Activated naive CD4-positive, alpha-beta T cell treated with anti-CD3 and anti-CD28 coated beads, Interleukin-2, amount 50 U/mL, for 72 hours (primary cell): ENCODE results near the gene PID1. TPM values are rescaled to one million over a fixed set of nuclear protein-coding genes. Genes with fewer than 3 reads are reported as not detected.
"Not testable (repeated sequence)": the region's sequence is repeated elsewhere in the genome, so short reads cannot be mapped to it uniquely, and the experiment has no call there.

Experiments
- ATAC-seq, 2 donors: fragments of 150-1000 bp; cut with Tn5 transposase; 2 replicates each; pipeline ENCODE4 v1.10.0; 2021; ENCODE audit warnings: mild to moderate bottlenecking in 2 of 2, moderate library complexity in 2 of 2
- DNase-seq, 2 donors: peaks; one replicate each; pipeline ENCODE4 v3.0.0; 2021 to 2022; ENCODE audit warnings: low spot score in 2 of 2
- H3K27ac Mint-ChIP-seq, 2 donors: one replicate each; pipeline ENCODE4 v1.8.0; 2022; ENCODE audit warnings: mild to moderate bottlenecking in 2 of 2, mixed read lengths in 2 of 2
- H3K36me3 Mint-ChIP-seq, 2 donors: one replicate each; pipeline ENCODE4 v1.8.0; 2022; ENCODE audit warnings: mixed read lengths in 2 of 2
- H3K9me3 Mint-ChIP-seq, 2 donors: one replicate each; pipeline ENCODE4 v1.8.0; 2022; ENCODE audit warnings: mixed read lengths in 2 of 2
- total RNA-seq, 2 donors: library from RNA; stranded (reverse); gene quantifications; one replicate each; pipeline ENCODE4 v1.2.3, GENCODE V29; 2022

Gene PID1
- total RNA-seq, 2 donors from 2014 or later, result not detected

DNA sequence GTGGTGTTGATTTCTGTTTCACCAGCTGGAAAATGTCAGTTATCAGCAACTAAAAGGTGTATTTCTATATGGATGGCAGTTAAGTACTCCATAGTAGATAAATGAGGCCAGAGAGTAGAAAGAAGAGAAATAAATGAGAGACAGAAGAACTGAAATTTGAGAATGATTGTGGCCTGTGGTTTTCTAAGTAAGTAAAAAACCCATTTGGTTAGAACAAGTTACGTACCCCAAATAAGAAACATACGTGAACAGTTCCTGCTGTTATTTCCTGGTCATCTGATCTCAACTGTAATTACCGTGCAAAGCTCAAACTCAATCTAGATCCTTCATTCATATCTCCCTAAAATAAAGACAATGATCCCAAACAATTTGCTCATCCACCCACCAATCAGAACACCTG is 181.3 kb downstream of the PID1 start:
- Mint-ChIP-seq H3K36me3 (no peaks in the 10 kb centered on the region), H3K9me3 (peaks cover 7 to 9% of the 10 kb centered on the region in 2 donors), H3K27ac (no peak overlapping the region)
- DNase-seq (no peak), ATAC-seq (no peak)

DNA sequence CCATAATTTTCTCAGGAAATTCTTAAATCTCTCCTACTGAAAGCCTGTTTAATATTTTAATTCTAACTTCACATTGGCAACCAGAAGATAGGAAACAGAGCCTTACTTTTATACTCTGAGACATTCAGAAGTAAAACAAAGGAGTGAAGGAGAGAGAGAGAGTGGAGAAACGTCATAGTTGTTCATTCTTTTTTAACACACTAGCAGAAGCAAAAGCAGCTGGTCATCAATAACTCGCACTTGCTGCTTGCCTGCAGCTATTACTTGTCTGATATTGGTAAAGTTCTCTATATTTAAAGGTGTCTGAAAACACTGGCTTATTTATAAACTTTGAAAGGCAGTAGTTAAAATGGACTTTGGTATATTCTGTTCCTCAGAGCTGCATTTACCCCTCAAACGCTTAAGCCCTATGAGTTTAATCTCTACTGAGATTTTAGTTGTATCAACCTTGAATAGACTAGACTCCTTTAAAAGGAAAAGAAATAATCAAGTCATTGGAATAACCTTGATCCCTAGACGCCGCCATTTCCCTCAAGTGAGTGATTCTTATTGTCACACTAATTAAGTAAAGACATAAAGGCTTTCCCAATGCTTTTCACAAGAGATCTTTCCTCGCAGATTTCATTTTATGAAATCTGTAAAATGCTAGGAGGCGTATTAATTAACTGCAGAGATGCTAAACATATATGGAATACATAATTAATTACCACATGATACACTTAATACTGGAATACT is 182.0 kb downstream of the PID1 start:
- H3K27ac Mint-ChIP-seq, result no peak overlapping the region
- no peaks in the 10 kb centered on the region for H3K36me3 Mint-ChIP-seq
- no peak for DNase-seq
- peaks cover 7 to 12% of the 10 kb centered on the region in 2 donors for H3K9me3 Mint-ChIP-seq
- no peak for ATAC-seq

DNA sequence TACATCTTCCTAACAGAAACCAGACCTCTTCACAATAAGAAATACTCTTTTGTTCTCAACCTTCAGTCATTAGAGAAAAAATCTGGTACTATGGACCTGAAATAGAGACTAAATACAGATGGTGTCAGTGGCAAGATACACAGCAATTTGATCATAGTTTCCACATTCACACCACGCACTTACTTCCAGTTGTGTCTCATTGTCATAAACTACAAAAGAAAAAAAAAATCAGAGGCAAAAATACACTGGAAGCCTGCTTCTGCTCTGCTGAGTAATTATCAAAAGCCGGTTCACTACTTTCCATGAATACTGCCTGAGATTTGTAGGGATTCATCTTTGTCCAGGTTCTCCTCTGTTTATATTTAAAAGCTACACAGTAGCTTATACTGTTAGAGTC is 182.6 kb downstream of the PID1 start:
- DNase-seq (no peak), ATAC-seq (no peak)
- Mint-ChIP-seq H3K36me3 (no peaks in the 10 kb centered on the region), H3K27ac (no peak overlapping the region), H3K9me3 (peaks cover 6 to 7% of the 10 kb centered on the region in 2 donors)

DNA sequence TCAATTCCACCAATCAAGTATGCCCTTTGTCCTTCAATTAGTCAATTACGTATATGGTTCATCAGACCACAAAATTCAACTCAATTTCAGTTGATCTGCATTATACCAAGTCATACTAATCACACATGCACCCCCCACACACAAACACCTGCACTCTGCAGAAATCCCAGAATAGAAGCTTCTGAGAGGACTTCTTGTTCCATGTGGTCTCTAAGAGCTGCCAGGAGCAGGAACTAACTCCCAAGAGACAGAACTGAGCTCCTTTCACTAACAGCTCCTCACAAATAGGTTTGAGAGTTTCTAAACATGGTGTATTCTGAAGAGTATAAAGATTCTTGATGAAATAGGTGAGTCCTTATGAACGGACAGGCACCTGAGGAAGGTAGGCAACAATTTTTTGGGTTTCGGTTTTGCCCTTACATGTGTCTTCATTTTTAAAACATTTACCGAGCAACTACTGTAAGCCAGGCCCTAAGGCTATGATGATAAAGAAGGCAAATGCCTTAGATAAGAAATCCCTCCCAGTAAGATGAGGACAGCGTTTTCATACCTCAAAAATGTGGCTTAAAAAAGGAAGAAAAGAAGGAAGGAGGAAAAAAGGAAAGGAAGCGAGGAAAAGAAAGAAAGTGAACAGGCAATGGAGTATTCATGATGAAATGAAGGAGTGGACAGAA is 183.1 kb downstream of the PID1 start:
- DNase-seq (no peak), ATAC-seq (no peak)
- Mint-ChIP-seq H3K9me3 (peaks cover 3% of the 10 kb centered on the region in 2 donors), H3K27ac (no peak overlapping the region), H3K36me3 (no peaks in the 10 kb centered on the region)

DNA sequence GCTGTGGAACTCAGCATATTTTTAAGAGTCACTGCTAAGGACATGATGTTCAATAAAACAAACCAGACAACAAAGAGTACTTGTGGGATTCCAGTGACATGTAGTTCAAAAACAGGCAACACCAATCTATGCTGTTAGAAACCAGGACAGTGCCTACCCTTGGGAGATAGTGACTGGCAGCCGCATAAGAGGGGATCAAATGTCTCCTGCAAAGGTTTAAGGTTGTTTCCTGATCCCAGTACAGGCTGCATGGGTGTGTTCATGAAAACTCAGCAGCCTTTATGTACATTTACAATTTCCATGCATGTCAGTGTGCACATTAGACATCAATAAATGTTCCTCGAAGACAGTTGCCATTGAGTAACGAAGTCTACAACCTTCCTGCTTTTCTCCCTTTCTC is 183.8 kb downstream of the PID1 start:
- Mint-ChIP-seq H3K9me3 (peaks cover 0 to 3% of the 10 kb centered on the region in 2 donors), H3K36me3 (no peaks in the 10 kb centered on the region), H3K27ac (no peak overlapping the region)
- DNase-seq (no peak), ATAC-seq (no peak)

DNA sequence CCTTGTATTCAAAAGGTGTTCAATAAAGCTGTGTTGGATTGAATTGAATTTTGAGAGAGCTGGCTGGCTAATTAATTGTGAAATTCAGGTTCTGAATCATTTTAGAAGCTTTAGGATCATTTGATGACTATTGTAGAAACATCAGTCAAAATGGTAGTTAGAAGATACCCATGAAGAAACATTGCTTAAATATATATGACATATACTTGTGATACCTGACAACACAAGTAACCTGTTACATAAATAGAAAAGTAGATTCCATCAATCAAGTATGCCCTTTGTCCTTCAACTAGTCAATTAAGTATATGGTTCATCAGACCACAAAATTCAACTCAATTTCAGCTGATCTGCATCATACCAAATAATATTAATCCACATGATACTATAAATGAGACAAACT is 185.6 kb downstream of the PID1 start:
- no peak overlapping the region for H3K27ac Mint-ChIP-seq
- H3K9me3 Mint-ChIP-seq, result peaks cover 11 to 15% of the 10 kb centered on the region in 2 donors
- DNase-seq (no peak), ATAC-seq (no peak)
- peaks cover 0 to 4% of the 10 kb centered on the region in 2 donors for H3K36me3 Mint-ChIP-seq

DNA sequence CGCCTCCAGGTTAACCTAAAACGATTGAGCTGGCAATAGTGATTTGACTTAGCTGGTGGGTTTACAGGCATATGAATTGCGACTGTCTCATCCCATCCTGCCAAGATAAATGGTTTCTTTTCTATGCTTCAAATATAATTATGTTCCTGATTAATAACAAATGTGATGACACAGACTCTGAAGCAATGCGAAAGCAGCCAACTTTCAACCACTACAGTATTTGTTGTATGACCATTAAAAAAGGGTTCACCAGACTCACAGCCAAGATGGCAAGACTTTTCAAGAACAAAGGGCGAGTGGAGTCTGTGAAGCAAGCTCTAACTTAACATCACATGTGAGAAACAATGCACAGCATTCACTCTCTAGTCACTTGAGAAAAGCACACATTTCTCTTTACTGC is 186.6 kb downstream of the PID1 start:
- H3K36me3 Mint-ChIP-seq, result peaks cover 0 to 4% of the 10 kb centered on the region in 2 donors
- ATAC-seq (no peak), DNase-seq (no peak)
- peaks cover 13 to 20% of the 10 kb centered on the region in 2 donors for H3K9me3 Mint-ChIP-seq
- H3K27ac Mint-ChIP-seq, result no peak overlapping the region

DNA sequence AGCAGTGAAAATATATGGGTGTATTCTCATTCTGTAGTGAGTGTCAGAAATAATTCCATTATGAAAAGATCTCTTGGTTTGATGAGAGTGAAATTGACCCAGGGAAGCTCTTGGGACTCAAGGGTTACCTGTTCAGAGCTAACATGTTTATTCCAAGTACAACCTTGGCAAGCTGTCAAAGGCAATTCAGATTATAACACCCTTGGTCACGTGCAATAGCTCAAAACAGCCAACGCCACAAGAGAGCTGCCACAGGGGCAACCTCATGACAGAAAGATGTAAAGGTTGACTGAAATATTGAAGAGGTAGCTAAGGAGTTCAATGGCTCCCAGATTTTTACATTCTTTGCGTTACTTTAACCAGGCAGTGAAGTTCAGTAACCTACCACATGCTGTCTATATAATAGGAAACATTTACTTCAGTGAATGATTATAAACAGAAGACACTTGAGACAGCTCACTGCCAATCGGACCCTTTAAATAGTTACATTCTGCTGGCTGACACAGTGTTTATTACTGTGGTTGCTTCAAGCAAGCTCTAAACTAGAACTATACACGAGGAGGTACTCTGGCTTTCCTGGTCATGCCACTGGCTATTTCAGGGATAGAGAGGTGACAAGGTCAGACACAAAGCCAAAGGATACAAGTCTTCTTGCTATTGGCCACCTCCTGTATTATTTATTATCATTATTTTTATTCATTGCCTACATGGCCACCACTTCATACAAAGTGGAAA is 187.3 kb downstream of the PID1 start:
- no peak for DNase-seq
- ATAC-seq, result no peak
- no peak overlapping the region for H3K27ac Mint-ChIP-seq
- peaks cover 15 to 22% of the 10 kb centered on the region in 2 donors for H3K9me3 Mint-ChIP-seq
- peaks cover 0 to 4% of the 10 kb centered on the region in 2 donors for H3K36me3 Mint-ChIP-seq

DNA sequence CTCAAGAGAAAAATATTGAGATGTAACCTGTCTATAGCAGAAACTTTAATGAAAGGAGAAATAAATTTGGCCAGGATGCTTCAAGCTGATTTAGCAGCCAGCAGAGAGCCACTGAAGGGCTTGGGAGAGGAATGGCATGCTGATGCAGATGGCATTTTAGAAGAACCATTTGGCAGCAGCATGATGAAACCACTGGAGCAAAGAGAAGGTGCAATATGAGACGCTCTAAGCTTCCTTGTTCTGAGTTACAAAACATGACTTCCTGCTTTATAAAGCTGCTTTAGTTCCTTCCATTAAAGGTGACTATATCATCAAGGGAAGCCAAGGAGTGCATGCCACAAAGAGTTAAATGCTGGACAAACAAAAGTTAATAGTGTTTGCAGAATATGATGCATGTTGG is 189.7 kb downstream of the PID1 start:
- no peak for DNase-seq
- no peak for ATAC-seq
- Mint-ChIP-seq H3K9me3 (peaks cover 24 to 25% of the 10 kb centered on the region in 2 donors), H3K27ac (no peak overlapping the region), H3K36me3 (peaks cover 0 to 4% of the 10 kb centered on the region in 2 donors)

DNA sequence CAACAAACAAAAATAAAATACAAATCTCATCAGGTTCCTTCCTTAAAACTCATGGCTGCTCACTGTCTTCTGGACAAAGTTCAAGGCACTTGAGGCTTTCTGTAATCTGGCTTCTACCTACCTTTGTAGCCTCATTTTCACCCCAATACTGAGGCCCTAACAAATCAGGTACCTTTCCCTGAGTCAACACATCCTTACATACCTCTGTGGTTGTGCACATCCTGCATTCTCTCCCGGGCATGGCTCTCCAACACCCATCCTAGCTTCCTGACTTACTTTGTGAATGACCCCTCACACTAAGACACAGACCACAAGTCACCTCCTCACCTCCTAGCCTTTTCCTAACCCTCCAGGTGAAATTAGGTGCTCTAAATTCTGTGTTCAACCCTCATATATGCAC is 190.9 kb downstream of the PID1 start:
- Mint-ChIP-seq H3K36me3 (peaks cover 0 to 4% of the 10 kb centered on the region in 2 donors), H3K9me3 (peaks cover 33 to 35% of the 10 kb centered on the region in 2 donors), H3K27ac (no peak overlapping the region)
- ATAC-seq (no peak), DNase-seq (no peak)

DNA sequence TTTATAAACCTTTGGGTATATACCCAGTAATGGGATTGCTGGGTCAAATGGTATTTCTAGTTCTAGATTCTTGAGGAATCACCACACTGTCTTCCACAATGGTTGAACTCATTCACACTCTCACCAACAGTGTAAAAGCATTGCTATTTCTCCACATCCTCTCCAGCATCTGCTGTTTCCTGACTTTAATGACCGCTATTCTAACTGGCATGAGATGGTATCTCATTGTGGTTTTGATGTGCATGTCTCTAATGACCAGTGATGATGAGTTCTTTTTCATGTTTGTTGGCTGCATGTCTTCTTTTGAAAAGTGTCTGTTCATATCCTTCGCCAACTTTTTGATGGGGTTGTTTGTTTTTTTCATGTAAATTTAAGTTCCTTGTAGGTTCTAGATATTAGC is 194.2 kb downstream of the PID1 start:
- not testable (repeated sequence) for ATAC-seq, H3K27ac Mint-ChIP-seq, H3K36me3 Mint-ChIP-seq, DNase-seq
- peaks cover 30 to 35% of the 10 kb centered on the region in 2 donors for H3K9me3 Mint-ChIP-seq

DNA sequence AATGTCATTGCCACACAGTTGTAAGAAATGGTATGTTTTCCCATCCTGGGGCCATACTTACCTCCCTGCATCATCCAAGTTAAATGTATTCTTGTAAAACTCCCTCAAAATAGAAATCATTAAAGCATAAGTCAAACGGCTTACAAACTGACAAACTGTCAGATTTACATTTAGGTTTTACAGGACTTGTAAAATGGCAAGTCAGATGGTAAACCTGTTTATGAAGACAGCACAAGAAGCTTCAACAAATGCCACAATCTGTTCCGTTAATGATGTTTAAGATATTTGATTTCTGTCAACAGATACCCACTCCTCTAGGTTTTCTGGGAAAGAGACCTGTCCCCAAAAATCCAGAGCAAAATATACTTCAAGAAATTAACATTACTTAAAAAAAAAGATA is 197.2 kb downstream of the PID1 start:
- H3K27ac Mint-ChIP-seq, result no peak overlapping the region
- H3K9me3 Mint-ChIP-seq, result peaks cover 12 to 20% of the 10 kb centered on the region in 2 donors
- DNase-seq, result no peak
- no peaks in the 10 kb centered on the region for H3K36me3 Mint-ChIP-seq
- ATAC-seq, result no peak

DNA sequence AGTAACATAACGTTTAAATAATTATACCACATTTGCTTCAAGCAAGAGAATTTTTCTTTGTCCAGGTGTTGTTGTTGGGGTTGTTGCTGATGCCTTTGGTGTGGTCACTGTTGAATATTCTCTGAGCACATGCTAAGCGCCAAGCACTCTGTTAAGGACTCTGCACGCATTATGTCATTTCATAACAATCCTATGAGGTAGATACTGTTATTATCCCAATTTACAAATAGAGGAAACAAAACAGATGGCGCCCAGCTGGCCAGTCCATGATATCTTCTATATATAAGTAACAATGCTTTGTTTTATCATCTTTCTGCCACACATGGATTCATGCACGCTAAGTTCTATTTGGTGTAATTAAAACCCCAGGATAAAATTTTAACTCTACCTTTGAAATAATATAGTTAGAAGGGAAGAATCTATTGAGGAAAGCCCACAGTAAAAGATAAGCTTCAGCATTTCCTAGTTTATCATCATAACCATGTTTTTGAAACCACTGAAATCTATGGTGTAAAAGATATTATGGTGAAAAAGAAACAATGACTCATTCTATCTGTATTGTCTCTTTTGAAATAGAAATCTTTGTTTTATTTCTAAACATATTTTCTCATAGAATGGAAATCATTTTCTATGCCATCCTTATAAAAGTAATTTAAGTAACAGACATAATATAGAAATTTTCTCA is 199.7 kb downstream of the PID1 start:
- no peak for DNase-seq
- ATAC-seq, result no peak
- H3K9me3 Mint-ChIP-seq, result peaks cover 8 to 10% of the 10 kb centered on the region in 2 donors
- no peak overlapping the region for H3K27ac Mint-ChIP-seq
- no peaks in the 10 kb centered on the region for H3K36me3 Mint-ChIP-seq

DNA sequence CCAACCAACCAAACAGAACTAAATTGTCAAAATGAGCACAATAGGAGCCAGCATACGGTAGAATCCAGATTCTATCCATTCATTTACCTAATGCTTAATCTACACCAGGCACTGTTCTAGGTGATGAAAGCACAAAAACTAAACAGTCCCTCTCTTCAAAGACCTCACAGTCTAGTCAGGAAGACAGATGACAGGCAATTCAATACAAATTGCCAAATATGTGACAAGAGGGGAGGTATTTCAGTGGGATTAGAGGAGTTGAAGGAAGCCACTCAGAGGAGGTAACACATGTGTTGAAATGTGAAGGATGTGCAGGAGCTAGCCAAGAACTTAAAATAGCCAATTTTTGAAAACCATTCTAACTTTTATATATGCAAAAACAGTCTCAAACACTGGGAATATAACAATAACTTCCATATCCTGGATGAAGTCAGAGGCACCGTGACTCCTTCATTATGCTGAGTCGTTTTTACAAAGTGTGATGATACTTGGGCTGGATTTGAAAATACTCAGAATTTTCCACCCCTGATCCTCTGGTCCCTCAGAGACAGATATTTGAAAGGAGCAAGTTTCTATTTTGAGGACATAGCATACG is 204.9 kb downstream of the PID1 start:
- H3K27ac Mint-ChIP-seq, result no peak overlapping the region
- H3K9me3 Mint-ChIP-seq, result peaks cover 5 to 10% of the 10 kb centered on the region in 2 donors
- H3K36me3 Mint-ChIP-seq, result no peaks in the 10 kb centered on the region
- no peak for DNase-seq
- ATAC-seq, result no peak

DNA sequence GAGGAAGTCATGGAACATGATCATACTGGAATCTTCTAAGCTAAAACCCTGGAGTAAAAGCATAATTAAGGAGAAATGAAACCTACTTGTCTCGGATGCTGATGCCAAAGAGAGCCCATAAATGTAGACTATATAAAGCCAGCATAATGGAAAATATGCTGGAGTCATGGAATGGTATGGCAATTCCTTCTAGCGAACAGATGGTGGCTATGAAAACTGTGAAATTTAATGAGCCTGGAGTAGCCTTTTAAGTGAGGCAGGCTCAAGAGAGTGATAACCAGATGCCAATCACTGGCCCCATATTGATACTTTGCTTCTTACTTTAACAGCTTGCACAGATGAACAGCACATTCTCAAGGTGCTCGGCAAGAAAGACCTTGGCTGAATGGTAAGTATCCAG is 206.3 kb downstream of the PID1 start:
- ATAC-seq (no peak), DNase-seq (no peak)
- H3K9me3 Mint-ChIP-seq, result peaks cover 9 to 15% of the 10 kb centered on the region in 2 donors
- H3K36me3 Mint-ChIP-seq, result no peaks in the 10 kb centered on the region
- H3K27ac Mint-ChIP-seq, result no peak overlapping the region

DNA sequence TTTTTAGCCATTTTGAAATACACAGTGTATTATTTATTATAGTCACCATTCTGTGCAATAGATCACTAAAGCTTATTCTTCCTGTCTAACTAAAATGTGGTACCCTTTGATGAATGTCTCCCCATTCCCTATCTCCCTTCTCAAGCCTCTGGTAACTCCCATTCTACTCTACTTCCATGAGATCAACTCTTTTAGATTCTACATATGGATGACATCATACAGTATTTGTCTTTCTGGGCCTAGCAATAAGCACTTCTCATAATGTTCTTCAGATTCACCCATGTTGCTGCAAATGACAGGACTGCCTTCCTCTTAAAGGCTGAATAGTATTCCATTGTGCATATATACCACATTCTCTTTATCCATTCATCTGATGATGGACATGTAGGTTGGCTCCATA is 210.9 kb downstream of the PID1 start:
- Mint-ChIP-seq H3K36me3 (no peaks in the 10 kb centered on the region), H3K9me3 (peaks cover 9 to 18% of the 10 kb centered on the region in 2 donors), H3K27ac (no peak overlapping the region)
- no peak for ATAC-seq
- no peak for DNase-seq
